HepG2 (cell line): ENCODE results near the gene SERINC5. TPM values are rescaled to one million over a fixed set of nuclear protein-coding genes. Genes with fewer than 3 reads are reported as not detected.
A peak's percentile ranks its signal among the peaks of the same experiment; 100 is the strongest.

ENCODE experiments used
- HIVEP1 ChIP-seq: sonication (generic); formaldehyde crosslinking; IDR thresholded peaks from 2 replicates; pipeline ENCODE4 v1.4.0; 2020; ENCODE audit warnings: mild to moderate bottlenecking, missing genetic modification reagents
- KLF13 ChIP-seq: sonication (generic); formaldehyde crosslinking; IDR thresholded peaks from 2 replicates; pipeline ENCODE4 v1.4.0; 2020; ENCODE audit warnings: mild to moderate bottlenecking, missing genetic modification reagents
- KMT2A ChIP-seq: sonication (generic); formaldehyde crosslinking; IDR thresholded peaks from 2 replicates; pipeline ENCODE4 v1.4.0; 2020; ENCODE audit warnings: missing genetic modification reagents
- MED1 ChIP-seq: sonication (generic); formaldehyde crosslinking; IDR thresholded peaks from 2 replicates; pipeline ENCODE4 v1.4.0; 2020; ENCODE audit warnings: missing genetic modification reagents
- MEIS2 ChIP-seq: sonication (generic); formaldehyde crosslinking; IDR thresholded peaks from 2 replicates; pipeline ENCODE4 v1.9.0; 2021; ENCODE audit warnings: mild to moderate bottlenecking, missing genetic modification reagents
- PLSCR1 ChIP-seq: sonication (generic); formaldehyde crosslinking; IDR thresholded peaks from 2 replicates; pipeline ENCODE4 v1.5.0; 2020; ENCODE audit warnings: missing genetic modification reagents, mild to moderate bottlenecking, borderline replicate concordance
- PRMT3 ChIP-seq: sonication (generic); formaldehyde crosslinking; IDR thresholded peaks from 2 replicates; pipeline ENCODE4 v1.8.1; 2022; ENCODE audit warnings: low read depth, mild to moderate bottlenecking, moderate library complexity, missing genetic modification reagents, borderline replicate concordance
- REXO4 ChIP-seq: sonication (generic); formaldehyde crosslinking; IDR thresholded peaks from 2 replicates; pipeline ENCODE4 v1.8.0; 2022; ENCODE audit warnings: missing genetic modification reagents, mild to moderate bottlenecking, borderline replicate concordance
- SAP130 ChIP-seq: IDR thresholded peaks from 2 replicates; pipeline ENCODE4 v1.6.1; 2016; ENCODE audit warnings: low read depth
- SMAD3 ChIP-seq: sonication (generic); formaldehyde crosslinking; IDR thresholded peaks from 2 replicates; pipeline ENCODE4 v1.4.0; 2020; ENCODE audit warnings: missing genetic modification reagents
- TARDBP ChIP-seq: sonication (generic); formaldehyde crosslinking; IDR thresholded peaks from 2 replicates; pipeline ENCODE4 v1.8.0; 2022; ENCODE audit warnings: mild to moderate bottlenecking, missing genetic modification reagents
- ZNF460 ChIP-seq: sonication (generic); formaldehyde crosslinking; IDR thresholded peaks from 2 replicates; pipeline ENCODE4 v1.5.1; 2020; ENCODE audit warnings: missing genetic modification reagents, mild to moderate bottlenecking, borderline replicate concordance
- ZNF609 ChIP-seq: sonication (generic); formaldehyde crosslinking; IDR thresholded peaks from 2 replicates; pipeline ENCODE4 v1.4.0; 2020; ENCODE audit warnings: mild to moderate bottlenecking, missing genetic modification reagents, borderline replicate concordance
- polyA plus RNA-seq, 8 experiments: library from polyadenylated mRNA; depleted of rRNA in 3 of 8; stranded (reverse) in 7 of 8; unstranded in 1 of 8; fragments of >200 nt; fragmentation: Illumina TruSeq in 4 of 8; extraction: Trizol in 4 of 8; gene quantifications; 2 replicates each; pipeline versions ENCODE4 v1.2.1 to v1.2.3, GENCODE V29; 2011 to 2016; ENCODE audit warnings: low read depth in 4 of 8, missing spikeins in 1 of 8, mixed read lengths in 1 of 8; ENCODE audit not compliant: insufficient read depth in 1 of 8
- total RNA-seq, 5 experiments: library from RNA; depleted of rRNA; stranded (reverse); fragments of >200 nt; fragmentation: Illumina TruSeq; extraction: Trizol; gene quantifications; 2 replicates each; pipeline ENCODE4 v1.2.3, GENCODE V29; 2016; ENCODE audit warnings: low read depth in 1 of 5
- TF ChIP-seq, protein P1 (sequence below): sonication (generic); formaldehyde crosslinking; IDR thresholded peaks from 2 replicates; pipeline ENCODE4 v1.4.0; 2020; ENCODE audit warnings: missing genetic modification reagents
- TF ChIP-seq, protein P2 (sequence below): sonication (generic); formaldehyde crosslinking; IDR thresholded peaks from 2 replicates; pipeline ENCODE4 v1.8.0; 2023; ENCODE audit warnings: mild to moderate bottlenecking, missing genetic modification reagents
- TF ChIP-seq, protein P3 (sequence below): IDR thresholded peaks from 2 replicates; pipeline ENCODE4 v1.6.1; 2016; ENCODE audit warnings: low read depth, borderline replicate concordance
- TF ChIP-seq, protein P4 (sequence below): sonication (generic); formaldehyde crosslinking; conservative IDR thresholded peaks from 2 replicates; pipeline ENCODE4 v1.4.0; 2020; ENCODE audit warnings: missing genetic modification reagents

SERINC5 gene
- total and polyA plus RNA-seq, 2 of the 13 experiments (the other 11 are each of a cell fraction or from before 2014, with no cell fraction given) = 17.3 to 22.8 TPM

DNA sequence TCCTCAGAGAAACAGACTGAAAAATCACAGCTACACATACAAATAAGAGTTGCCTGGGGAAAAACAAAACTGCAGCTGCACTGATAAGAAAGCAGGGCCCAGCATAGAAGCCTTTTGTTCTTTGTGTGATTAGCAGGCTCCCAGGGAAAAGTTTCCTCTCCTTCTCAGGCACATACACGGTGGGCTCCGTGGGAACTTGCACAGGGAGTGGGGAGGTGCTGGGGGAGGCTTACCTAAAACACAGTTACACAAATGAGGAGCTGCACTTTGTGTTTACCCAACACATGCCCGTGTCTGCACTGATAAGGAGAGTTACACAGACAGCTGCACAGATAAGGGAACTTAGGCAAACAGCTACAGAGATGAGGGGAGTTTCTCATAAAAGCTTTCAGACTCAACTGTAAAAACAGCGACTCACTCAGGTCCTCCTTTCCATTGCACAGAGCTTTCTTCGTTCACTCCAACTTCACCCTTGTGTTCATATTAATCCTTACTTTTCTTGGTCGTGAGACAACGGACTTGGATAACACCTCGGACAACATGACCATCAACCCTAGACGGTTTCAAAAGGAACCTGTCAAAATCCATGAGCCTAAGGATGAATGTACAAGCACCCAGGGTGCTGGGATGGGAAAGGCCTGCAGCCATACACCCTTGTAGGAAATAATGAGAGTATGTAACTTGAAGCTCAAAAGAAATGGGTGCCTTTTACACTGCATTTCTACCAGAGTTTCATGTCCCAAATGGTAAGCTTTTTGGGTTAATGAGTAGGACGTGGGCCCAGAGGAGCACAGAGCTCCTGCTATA is 50.8 kb downstream of the SERINC5 start (continued):
- TF ChIP-seq, protein P1, sequence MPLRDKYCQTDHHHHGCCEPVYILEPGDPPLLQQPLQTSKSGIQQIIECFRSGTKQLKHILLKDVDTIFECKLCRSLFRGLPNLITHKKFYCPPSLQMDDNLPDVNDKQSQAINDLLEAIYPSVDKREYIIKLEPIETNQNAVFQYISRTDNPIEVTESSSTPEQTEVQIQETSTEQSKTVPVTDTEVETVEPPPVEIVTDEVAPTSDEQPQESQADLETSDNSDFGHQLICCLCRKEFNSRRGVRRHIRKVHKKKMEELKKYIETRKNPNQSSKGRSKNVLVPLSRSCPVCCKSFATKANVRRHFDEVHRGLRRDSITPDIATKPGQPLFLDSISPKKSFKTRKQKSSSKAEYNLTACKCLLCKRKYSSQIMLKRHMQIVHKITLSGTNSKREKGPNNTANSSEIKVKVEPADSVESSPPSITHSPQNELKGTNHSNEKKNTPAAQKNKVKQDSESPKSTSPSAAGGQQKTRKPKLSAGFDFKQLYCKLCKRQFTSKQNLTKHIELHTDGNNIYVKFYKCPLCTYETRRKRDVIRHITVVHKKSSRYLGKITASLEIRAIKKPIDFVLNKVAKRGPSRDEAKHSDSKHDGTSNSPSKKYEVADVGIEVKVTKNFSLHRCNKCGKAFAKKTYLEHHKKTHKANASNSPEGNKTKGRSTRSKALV (CRISPR knock-in tag) = no peak
- TF ChIP-seq KLF13 (CRISPR knock-in tag) (no peak), MEIS2 (CRISPR knock-in tag) (peak; percentile 49; the same call in 1 of the 2 replicates), ZNF460 (CRISPR knock-in tag) (peak; percentile 57; the same call in 1 of the 2 replicates), KMT2A (CRISPR knock-in tag) (0 out of 2 replicates have a peak, but pooled peaks have one; percentile 50), SMAD3 (CRISPR knock-in tag) (peak; percentile 86), SAP130 (peak; percentile 69), PLSCR1 (CRISPR knock-in tag) (no peak), MED1 (peak; percentile 42; the same call in 1 of the 2 replicates), TARDBP (CRISPR knock-in tag) (peak; percentile 89; the same call in 1 of the 2 replicates), REXO4 (CRISPR knock-in tag) (no peak), ZNF609 (CRISPR knock-in tag) (peak; percentile 94), PRMT3 (CRISPR knock-in tag) (no peak), HIVEP1 (CRISPR knock-in tag) (no peak)
- TF ChIP-seq, protein P2, sequence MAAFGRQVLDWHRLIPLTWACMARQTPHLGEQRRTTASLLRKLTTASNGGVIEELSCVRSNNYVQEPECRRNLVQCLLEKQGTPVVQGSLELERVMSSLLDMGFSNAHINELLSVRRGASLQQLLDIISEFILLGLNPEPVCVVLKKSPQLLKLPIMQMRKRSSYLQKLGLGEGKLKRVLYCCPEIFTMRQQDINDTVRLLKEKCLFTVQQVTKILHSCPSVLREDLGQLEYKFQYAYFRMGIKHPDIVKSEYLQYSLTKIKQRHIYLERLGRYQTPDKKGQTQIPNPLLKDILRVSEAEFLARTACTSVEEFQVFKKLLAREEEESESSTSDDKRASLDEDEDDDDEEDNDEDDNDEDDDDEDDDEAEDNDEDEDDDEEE = peak; percentile 36; the same call in 1 of the 2 replicates
- TF ChIP-seq, protein P3, sequence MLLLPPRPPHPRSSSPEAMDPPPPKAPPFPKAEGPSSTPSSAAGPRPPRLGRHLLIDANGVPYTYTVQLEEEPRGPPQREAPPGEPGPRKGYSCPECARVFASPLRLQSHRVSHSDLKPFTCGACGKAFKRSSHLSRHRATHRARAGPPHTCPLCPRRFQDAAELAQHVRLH (CRISPR knock-in tag) = 0 out of 2 replicates have a peak, but pooled peaks have one; percentile 77
- TF ChIP-seq, protein P4, sequence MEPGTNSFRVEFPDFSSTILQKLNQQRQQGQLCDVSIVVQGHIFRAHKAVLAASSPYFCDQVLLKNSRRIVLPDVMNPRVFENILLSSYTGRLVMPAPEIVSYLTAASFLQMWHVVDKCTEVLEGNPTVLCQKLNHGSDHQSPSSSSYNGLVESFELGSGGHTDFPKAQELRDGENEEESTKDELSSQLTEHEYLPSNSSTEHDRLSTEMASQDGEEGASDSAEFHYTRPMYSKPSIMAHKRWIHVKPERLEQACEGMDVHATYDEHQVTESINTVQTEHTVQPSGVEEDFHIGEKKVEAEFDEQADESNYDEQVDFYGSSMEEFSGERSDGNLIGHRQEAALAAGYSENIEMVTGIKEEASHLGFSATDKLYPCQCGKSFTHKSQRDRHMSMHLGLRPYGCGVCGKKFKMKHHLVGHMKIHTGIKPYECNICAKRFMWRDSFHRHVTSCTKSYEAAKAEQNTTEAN (CRISPR knock-in tag) = peak; percentile 80; the same call in 1 of the 2 replicates
